Ishikawa (cell line): Measurements from ENCODE around the gene OR5AN1.

ENCODE experiments used
- CEBPB ChIP-seq: IDR thresholded peaks from 2 replicates; pipeline ENCODE4 v1.6.1; 2012
- EP300 ChIP-seq: IDR thresholded peaks from 2 replicates; pipeline ENCODE4 v1.6.1; 2012; ENCODE audit warnings: borderline replicate concordance
- MAX ChIP-seq: IDR thresholded peaks from 2 replicates; pipeline ENCODE4 v1.6.1; 2012
- NFIC ChIP-seq: IDR thresholded peaks from 2 replicates; pipeline ENCODE4 v1.6.1; 2012
- RAD21 ChIP-seq: IDR thresholded peaks from 2 replicates; pipeline ENCODE4 v1.6.1; 2012; ENCODE audit warnings: low read depth
- TAF1 ChIP-seq: IDR thresholded peaks from 2 replicates; pipeline ENCODE4 v1.6.1; 2012; ENCODE audit warnings: low read depth, mild to moderate bottlenecking
- TEAD4 ChIP-seq: IDR thresholded peaks from 2 replicates; pipeline ENCODE4 v1.6.1; 2012
- YY1 ChIP-seq: IDR thresholded peaks from 2 replicates; pipeline ENCODE4 v1.6.1; 2012; ENCODE audit warnings: low read depth

DNA sequence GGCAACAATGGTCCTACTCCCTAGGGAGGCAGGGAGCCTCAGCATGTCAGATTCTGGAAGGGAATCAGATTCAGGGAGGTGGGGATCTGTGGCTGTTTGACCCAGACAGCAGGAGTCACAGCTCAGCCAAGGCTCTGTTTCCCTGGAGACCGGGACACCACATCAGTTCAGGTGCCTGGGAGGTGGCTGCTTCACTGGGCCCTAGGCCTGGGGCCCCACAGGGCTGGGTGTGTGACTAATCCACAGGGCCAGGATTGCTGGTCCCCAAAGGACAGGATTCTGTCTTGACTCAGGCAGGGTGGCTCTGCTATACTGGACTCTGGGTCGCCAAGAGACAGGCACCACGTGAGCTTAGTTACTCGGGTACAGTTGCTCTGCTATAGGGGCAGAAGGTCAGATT is 3.5 kb upstream of the OR5AN1 start:
- TF ChIP-seq RAD21 = no peak
- TF ChIP-seq CEBPB = no peak
- no peak for TF ChIP-seq EP300
- TF ChIP-seq TAF1 = no peak
- no peak for TF ChIP-seq YY1
- TF ChIP-seq NFIC = no peak
- no peak for TF ChIP-seq TEAD4
- no peak for TF ChIP-seq MAX
